OCI-LY1 (cell line): ENCODE measurements around the gene ITGB7.
"Not testable (repeated sequence)": the region's sequence is repeated elsewhere in the genome, so short reads cannot be mapped to it uniquely, and the experiment has no call there.

Experiments
- H2AFZ ChIP-seq: fragments of 200-600 bp; sonication (generic), shearing (Covaris generic); 2 replicates; pipeline ENCODE4 v1.6.0; 2014; ENCODE audit warnings: antibody characterized with exemption, mild to moderate bottlenecking, low read length
- H3F3A ChIP-seq: fragments of 200-600 bp; sonication (generic), shearing (Covaris generic); 2 replicates; pipeline ENCODE4 v1.6.0; 2014; ENCODE audit warnings: mild to moderate bottlenecking, antibody characterized with exemption, low read length, moderate library complexity; ENCODE audit not compliant: insufficient read depth
- H3K27ac ChIP-seq: fragments of 200-600 bp; sonication (generic); 2 replicates; pipeline ENCODE4 v1.5.1; 2014; ENCODE audit warnings: low read length, mixed run types, mild to moderate bottlenecking, low read depth; ENCODE audit not compliant: poor library complexity, severe bottlenecking
- H3K27me3 ChIP-seq: fragments of 200-600 bp; sonication (generic); 2 replicates; pipeline ENCODE4 v1.6.0; 2014; ENCODE audit warnings: antibody characterized with exemption, mild to moderate bottlenecking, low read length, moderate library complexity; ENCODE audit not compliant: insufficient read depth
- H3K36me3 ChIP-seq: fragments of 200-600 bp; sonication (generic); 2 replicates; pipeline ENCODE4 v1.6.1; 2014; ENCODE audit warnings: mild to moderate bottlenecking, antibody characterized with exemption, low read length, moderate library complexity, mixed read lengths; ENCODE audit not compliant: insufficient read depth
- H3K4me1 ChIP-seq: fragments of 200-600 bp; sonication (generic); 2 replicates; pipeline ENCODE4 v1.5.1; 2014; ENCODE audit warnings: mild to moderate bottlenecking, low read length, moderate library complexity; ENCODE audit not compliant: insufficient read depth, severe bottlenecking
- H3K4me2 ChIP-seq: fragments of 200-600 bp; sonication (generic), shearing (Covaris generic); 2 replicates; pipeline ENCODE4 v1.6.1; 2014; ENCODE audit warnings: low read length
- H3K4me3 ChIP-seq: fragments of 200-600 bp; sonication (generic); 2 replicates; pipeline ENCODE4 v1.5.1; 2014; ENCODE audit warnings: low read length, low read depth, mild to moderate bottlenecking, mixed read lengths; ENCODE audit not compliant: poor library complexity, severe bottlenecking
- H3K79me2 ChIP-seq: fragments of 200-600 bp; shearing (Covaris generic); 2 replicates; pipeline ENCODE4 v1.6.1; 2016; ENCODE audit warnings: mixed run types, low read length, mixed read lengths; ENCODE audit not compliant: insufficient read depth
- H3K9ac ChIP-seq: fragments of 200-600 bp; sonication (generic), shearing (Covaris generic); 2 replicates; pipeline ENCODE4 v1.6.1; 2014; ENCODE audit warnings: mild to moderate bottlenecking, low read length, mixed read lengths
- H3K9me2 ChIP-seq: fragments of 200-600 bp; sonication (generic), shearing (Covaris generic); 2 replicates; pipeline ENCODE4 v1.6.1; 2014; ENCODE audit warnings: low read depth, mild to moderate bottlenecking, low read length, mixed read lengths
- H3K9me3 ChIP-seq: fragments of 200-600 bp; shearing (Covaris generic); 2 replicates; pipeline ENCODE4 v1.6.1; 2014; ENCODE audit warnings: low read length, mixed read lengths
- H4K20me1 ChIP-seq: fragments of 200-600 bp; sonication (generic), shearing (Covaris generic); 2 replicates; pipeline ENCODE4 v1.6.0; 2016; ENCODE audit warnings: mild to moderate bottlenecking, low read length; ENCODE audit not compliant: insufficient read depth
- EZH2 ChIP-seq: fragments of 200-600 bp; sonication (generic), shearing (Covaris generic); IDR thresholded peaks from 2 replicates; pipeline ENCODE4 v1.8.0; 2017; ENCODE audit warnings: borderline replicate concordance, mixed run types, mild to moderate bottlenecking, antibody characterized with exemption, low read length, moderate library complexity, mixed read lengths
- TF ChIP-seq, protein P1 (sequence below): fragments of 200-600 bp; sonication (generic), shearing (Covaris generic); IDR thresholded peaks from 2 replicates; pipeline ENCODE4 v1.5.1; 2017; ENCODE audit warnings: mild to moderate bottlenecking, antibody characterized with exemption, low read length, moderate library complexity, mixed read lengths

Gene ITGB7

DNA sequence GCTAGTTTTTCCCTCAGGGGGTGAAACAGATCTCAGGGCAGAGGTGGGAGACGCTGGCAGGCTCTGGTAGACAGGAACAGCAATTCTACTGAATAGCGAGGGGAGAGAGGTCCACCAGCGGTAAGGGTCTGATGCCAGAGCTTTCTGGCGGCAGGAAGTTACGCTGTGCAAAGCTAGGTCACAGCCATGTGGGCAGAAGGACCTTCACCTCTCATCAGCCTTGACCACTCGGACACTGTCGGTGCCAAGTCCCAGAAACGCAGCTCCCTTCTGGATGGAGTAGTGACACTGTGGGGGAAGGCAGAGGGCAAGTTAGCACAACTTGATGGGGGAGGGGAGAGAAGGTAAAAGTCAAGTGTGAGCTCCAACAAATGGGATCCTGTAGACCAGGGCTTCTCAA lies 36.8 kb downstream of the ITGB7 start:
- Histone ChIP-seq H3K9ac (no peak overlapping the region), H3K4me1 (no peaks in the 10 kb centered on the region), H3F3A (no peaks in the 10 kb centered on the region), H3K9me3 (no peaks in the 10 kb centered on the region), H2AFZ (no peak overlapping the region), H3K9me2 (no peaks in the 10 kb centered on the region), H3K27ac (no peak overlapping the region), H3K36me3 (no peaks in the 10 kb centered on the region; the same call in 1 of the 2 replicates), H3K4me3 (no peak overlapping the region), H3K27me3 (no peaks in the 10 kb centered on the region), H3K79me2 (no peaks in the 10 kb centered on the region), H4K20me1 (no peaks in the 10 kb centered on the region), H3K4me2 (no peak overlapping the region)
- TF ChIP-seq EZH2 = no peak
- TF ChIP-seq, protein P1, sequence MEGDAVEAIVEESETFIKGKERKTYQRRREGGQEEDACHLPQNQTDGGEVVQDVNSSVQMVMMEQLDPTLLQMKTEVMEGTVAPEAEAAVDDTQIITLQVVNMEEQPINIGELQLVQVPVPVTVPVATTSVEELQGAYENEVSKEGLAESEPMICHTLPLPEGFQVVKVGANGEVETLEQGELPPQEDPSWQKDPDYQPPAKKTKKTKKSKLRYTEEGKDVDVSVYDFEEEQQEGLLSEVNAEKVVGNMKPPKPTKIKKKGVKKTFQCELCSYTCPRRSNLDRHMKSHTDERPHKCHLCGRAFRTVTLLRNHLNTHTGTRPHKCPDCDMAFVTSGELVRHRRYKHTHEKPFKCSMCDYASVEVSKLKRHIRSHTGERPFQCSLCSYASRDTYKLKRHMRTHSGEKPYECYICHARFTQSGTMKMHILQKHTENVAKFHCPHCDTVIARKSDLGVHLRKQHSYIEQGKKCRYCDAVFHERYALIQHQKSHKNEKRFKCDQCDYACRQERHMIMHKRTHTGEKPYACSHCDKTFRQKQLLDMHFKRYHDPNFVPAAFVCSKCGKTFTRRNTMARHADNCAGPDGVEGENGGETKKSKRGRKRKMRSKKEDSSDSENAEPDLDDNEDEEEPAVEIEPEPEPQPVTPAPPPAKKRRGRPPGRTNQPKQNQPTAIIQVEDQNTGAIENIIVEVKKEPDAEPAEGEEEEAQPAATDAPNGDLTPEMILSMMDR = no peak

DNA sequence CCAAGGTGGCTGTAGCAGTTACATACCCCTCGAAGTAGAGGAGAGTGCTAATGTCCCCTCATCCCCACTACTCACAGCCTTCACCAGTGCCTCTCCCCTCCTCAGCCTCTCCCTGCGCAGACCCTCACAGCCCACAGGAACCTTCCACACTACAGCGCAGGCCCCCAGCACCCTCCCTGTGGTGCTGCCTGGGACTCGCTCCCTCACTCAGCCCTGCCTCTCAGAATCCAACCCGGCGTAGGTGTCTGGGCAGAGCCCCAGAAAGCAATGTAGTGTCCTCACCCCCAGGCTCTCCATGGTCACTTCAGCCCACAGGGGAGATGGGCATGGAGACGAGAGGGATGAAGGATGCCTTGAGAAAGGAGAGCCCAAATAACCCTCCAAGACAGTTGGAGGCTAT lies 37.4 kb downstream of the ITGB7 start:
- Histone ChIP-seq H3K4me2 (no peak overlapping the region), H3K4me3 (no peak overlapping the region), H3K27ac (no peak overlapping the region), H3F3A (no peaks in the 10 kb centered on the region), H3K79me2 (no peaks in the 10 kb centered on the region), H2AFZ (no peak overlapping the region), H3K9ac (no peak overlapping the region), H3K4me1 (no peaks in the 10 kb centered on the region), H3K9me3 (no peaks in the 10 kb centered on the region), H3K36me3 (no peaks in the 10 kb centered on the region; the same call in 1 of the 2 replicates), H3K9me2 (no peaks in the 10 kb centered on the region), H4K20me1 (no peaks in the 10 kb centered on the region), H3K27me3 (no peaks in the 10 kb centered on the region)
- no peak for TF ChIP-seq EZH2
- TF ChIP-seq, protein P1 = no peak

DNA sequence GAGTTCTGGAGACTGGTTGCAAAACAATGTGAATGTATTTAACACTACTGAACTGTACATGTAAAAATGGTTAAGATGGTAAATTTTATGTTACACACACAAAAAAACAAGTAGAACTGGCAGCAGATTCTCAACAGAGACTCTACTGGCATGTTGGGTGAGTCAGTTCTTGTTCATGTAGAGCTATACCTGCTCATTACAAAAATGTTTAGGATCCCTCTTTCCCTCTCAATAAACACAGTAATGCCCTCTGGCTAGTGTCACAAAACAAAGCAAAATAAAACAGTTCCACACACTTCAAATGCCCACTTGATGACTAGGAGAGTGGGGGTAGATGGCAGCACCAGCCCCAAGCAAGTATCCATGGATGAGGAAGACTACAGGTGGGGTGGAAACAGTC lies 40.2 kb downstream of the ITGB7 start:
- no peaks in the 10 kb centered on the region for H3K27me3 ChIP-seq
- H3K27ac ChIP-seq = no peak overlapping the region
- H3K4me3 ChIP-seq = no peak overlapping the region
- TF ChIP-seq, protein P1 = no peak
- no peak overlapping the region for H3K9ac ChIP-seq
- no peaks in the 10 kb centered on the region for H3K4me1 ChIP-seq
- no peaks in the 10 kb centered on the region for H4K20me1 ChIP-seq
- H3F3A ChIP-seq = no peaks in the 10 kb centered on the region
- H3K36me3 ChIP-seq = no peaks in the 10 kb centered on the region; the same call in 1 of the 2 replicates
- H3K4me2 ChIP-seq = no peak overlapping the region
- H3K79me2 ChIP-seq = no peaks in the 10 kb centered on the region
- no peaks in the 10 kb centered on the region for H3K9me3 ChIP-seq
- H2AFZ ChIP-seq = no peak overlapping the region
- H3K9me2 ChIP-seq = no peaks in the 10 kb centered on the region

DNA sequence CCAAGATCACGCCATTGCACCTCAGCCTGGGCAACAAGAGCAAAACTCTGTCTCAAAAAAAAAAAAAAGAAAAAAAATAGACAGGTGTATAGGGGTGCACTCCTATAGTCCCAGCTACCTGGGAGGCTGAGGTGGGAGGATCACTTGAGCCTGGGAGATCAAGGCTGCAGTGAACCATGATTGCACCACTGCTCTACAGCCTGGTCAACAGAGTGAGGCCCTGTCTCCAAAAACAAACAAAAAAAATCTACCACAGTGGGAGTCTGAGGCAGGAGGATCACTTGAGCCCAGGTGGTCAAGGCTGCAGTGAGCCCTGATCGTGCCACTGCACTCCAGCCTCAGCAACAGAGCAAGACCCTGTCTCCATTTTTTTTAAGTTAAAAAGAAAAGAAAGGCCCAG lies 44.0 kb downstream of the ITGB7 start:
- not testable (repeated sequence) for H3K9ac ChIP-seq, H3K27me3 ChIP-seq, H3K9me3 ChIP-seq, H4K20me1 ChIP-seq, H3K4me1 ChIP-seq, H2AFZ ChIP-seq, H3K4me3 ChIP-seq, H3K79me2 ChIP-seq, H3K27ac ChIP-seq, H3K36me3 ChIP-seq, H3F3A ChIP-seq, H3K9me2 ChIP-seq, H3K4me2 ChIP-seq
